ENCODE results near the gene FOSL1. TPM values are rescaled to one million over a fixed set of nuclear protein-coding genes. Genes with fewer than 3 reads are reported as not detected.

Gene FOSL1
- total and polyA plus RNA-seq, 2 of the 13 experiments (the other 11 are each of a cell fraction or from before 2014, with no cell fraction given) = 4.0 to 4.1 TPM

- TF ChIP-seq TCF7L2 (IDR thresholded peaks at IDR 0.05; ENCODE audit: low read depth, low read length) = no peak
- no peak for TF ChIP-seq SMAD1 (CRISPR knock-in tag; IDR thresholded peaks at IDR 0.05; ENCODE audit: borderline replicate concordance, low read depth)
- peak; percentile 73 for TF ChIP-seq POLR2G (IDR thresholded peaks at IDR 0.05; ENCODE audit: low read depth, low read length)
- peak; percentile 84; the same call in 1 of the 2 replicates for TF ChIP-seq KLF12 (CRISPR knock-in tag; IDR thresholded peaks at IDR 0.05; ENCODE audit: borderline replicate concordance)
- TF ChIP-seq THRA (CRISPR knock-in tag; IDR thresholded peaks at IDR 0.05; ENCODE audit: borderline replicate concordance) = peak; percentile 15
- no peak for TF ChIP-seq ZNF180 (CRISPR knock-in tag; IDR thresholded peaks at IDR 0.05; ENCODE audit: borderline replicate concordance, low read depth)
- peak; percentile 0; the same call in 1 of the 2 replicates for TF ChIP-seq ZNF232 (CRISPR knock-in tag; IDR thresholded peaks at IDR 0.05; ENCODE audit: borderline replicate concordance)
- TF ChIP-seq ETS1 (CRISPR knock-in tag; IDR thresholded peaks at IDR 0.05) = 0 out of 2 replicates have a peak, but pooled peaks have one; percentile 43
- 0 out of 2 replicates have a peak, but pooled peaks have one; percentile 57 for TF ChIP-seq NRL (CRISPR knock-in tag; IDR thresholded peaks at IDR 0.05; ENCODE audit: borderline replicate concordance)
- no peak for TF ChIP-seq ZNF326 (CRISPR knock-in tag; IDR thresholded peaks at IDR 0.05; ENCODE audit: borderline replicate concordance)
- TF ChIP-seq ZBTB33 (CRISPR knock-in tag; IDR thresholded peaks at IDR 0.05) = peak; percentile 66
- no peak for TF ChIP-seq NFE2 (CRISPR knock-in tag; IDR thresholded peaks at IDR 0.05)
- TF ChIP-seq YY1 (IDR thresholded peaks at IDR 0.05; ENCODE audit: insufficient read depth, insufficient replicate concordance, low read depth, low read length) = peak; percentile 84
- peak; percentile 35; the same call in 1 of the 2 replicates for TF ChIP-seq SNAPC4 (CRISPR knock-in tag; IDR thresholded peaks at IDR 0.05)
- TF ChIP-seq ZNF207 (IDR thresholded peaks at IDR 0.05; ENCODE audit: borderline replicate concordance) = no peak
- no peak for TF ChIP-seq NONO (IDR thresholded peaks at IDR 0.05)
- peak; percentile 70 for TF ChIP-seq NONO (CRISPR knock-in tag; conservative IDR thresholded peaks at IDR 0.05)
- TF ChIP-seq KDM3A (CRISPR knock-in tag; IDR thresholded peaks at IDR 0.05; ENCODE audit: low read depth) = peak; percentile 74
Observed at GRCh38 chr11:65860278-65861164, 39.7 kb downstream of the FOSL1 start, which contains the start of gene MUS81 (continued).
